ENCODE measurements around the gene TMEM238L. TPM values are rescaled to one million over a fixed set of nuclear protein-coding genes. Genes with fewer than 3 reads are reported as not detected.

Gene TMEM238L
- total RNA-seq, 4 donors from 2014 or later = not detected

GRCh38 chr17:10831696-10832095, 27.8 kb upstream of the TMEM238L start:
- DNase-seq = no peak
- H3K4me3 ChIP-seq (replicated peaks in 1 of 3) = no peak overlapping the region
- WGBS, 2 donors = 95 to 96% methylated on average over 3 to 5 of the region's 5 CpGs
- H3K27me3 ChIP-seq = no peaks in the 10 kb centered on the region
- no peaks in the 10 kb centered on the region for H3K36me3 ChIP-seq
- H3K9me3 ChIP-seq = no peaks in the 10 kb centered on the region
- no peaks in the 10 kb centered on the region for H3K4me1 ChIP-seq
- intact Hi-C loops (cut with DNase I) = no loop called here
- TF ChIP-seq CTCF (IDR thresholded peaks at IDR 0.05) (no peak), POLR2A (IDR thresholded peaks at IDR 0.05) (no peak)
- H3K27ac ChIP-seq = no peak overlapping the region

GRCh38 chr17:10827898-10828552, 24.1 kb upstream of the TMEM238L start:
- no peak for DNase-seq
- intact Hi-C loops (cut with DNase I) = no loop called here
- Histone ChIP-seq H3K27me3 (no peaks in the 10 kb centered on the region), H3K4me1 (no peaks in the 10 kb centered on the region), H3K4me3 (replicated peaks in 1 of 3) (no peak overlapping the region), H3K36me3 (no peaks in the 10 kb centered on the region), H3K9me3 (no peaks in the 10 kb centered on the region), H3K27ac (no peak overlapping the region)
- TF ChIP-seq CTCF (IDR thresholded peaks at IDR 0.05) (no peak), POLR2A (IDR thresholded peaks at IDR 0.05) (no peak)
- WGBS, 2 donors = 72 to 75% methylated on average over 5 of the region's 5 CpGs

GRCh38 chr17:10824874-10825273, 21.0 kb upstream of the TMEM238L start:
- Histone ChIP-seq H3K9me3 (no peaks in the 10 kb centered on the region), H3K27me3 (no peaks in the 10 kb centered on the region), H3K4me1 (no peaks in the 10 kb centered on the region), H3K4me3 (replicated peaks in 1 of 3) (no peak overlapping the region), H3K36me3 (no peaks in the 10 kb centered on the region), H3K27ac (no peak overlapping the region)
- intact Hi-C loops (cut with DNase I) = no loop called here
- WGBS, 2 donors = 79 to 80% methylated on average over 7 of the region's 7 CpGs
- TF ChIP-seq CTCF (IDR thresholded peaks at IDR 0.05) = no peak
- TF ChIP-seq POLR2A (IDR thresholded peaks at IDR 0.05) = no peak
- no peak for DNase-seq

DNA sequence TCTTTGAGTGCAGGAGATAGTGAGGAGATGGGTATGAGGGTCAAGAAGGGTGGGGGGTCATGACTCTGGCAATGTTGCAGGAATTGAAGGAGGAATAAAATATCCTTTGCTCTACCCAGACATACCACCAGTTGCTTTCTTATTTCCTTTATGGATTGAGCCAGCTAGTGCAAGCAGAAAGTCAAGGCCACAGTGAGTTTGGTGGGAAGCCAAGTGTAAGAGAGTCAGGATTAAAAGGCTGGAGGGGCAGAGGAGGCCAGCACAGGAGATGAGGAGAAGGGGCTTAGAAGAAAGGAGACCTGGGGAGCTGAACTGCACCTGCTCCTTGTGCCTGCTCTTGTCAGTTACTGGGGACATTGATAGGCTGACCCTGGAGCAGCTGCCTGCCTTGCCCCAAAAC, 17.9 kb upstream of the TMEM238L start:
- no peak overlapping the region for H3K27ac ChIP-seq
- DNase-seq = no peak
- H3K36me3 ChIP-seq = no peaks in the 10 kb centered on the region
- no peaks in the 10 kb centered on the region for H3K27me3 ChIP-seq
- H3K4me1 ChIP-seq = no peaks in the 10 kb centered on the region
- no peak for TF ChIP-seq CTCF (IDR thresholded peaks at IDR 0.05)
- intact Hi-C loops (cut with DNase I) = no loop called here
- H3K4me3 ChIP-seq (replicated peaks in 1 of 3) = no peak overlapping the region
- H3K9me3 ChIP-seq = no peaks in the 10 kb centered on the region

GRCh38 chr17:10821054-10821453, 17.2 kb upstream of the TMEM238L start:
- no peaks in the 10 kb centered on the region for H3K9me3 ChIP-seq
- WGBS, 2 donors = 41 to 67% methylated on average over 4 of the region's 4 CpGs
- TF ChIP-seq CTCF (IDR thresholded peaks at IDR 0.05) (no peak), POLR2A (IDR thresholded peaks at IDR 0.05) (no peak)
- no peaks in the 10 kb centered on the region for H3K4me1 ChIP-seq
- intact Hi-C loops (cut with DNase I) = no loop called here
- H3K27ac ChIP-seq = no peak overlapping the region
- no peak overlapping the region for H3K4me3 ChIP-seq (replicated peaks in 1 of 3)
- DNase-seq = no peak
- no peaks in the 10 kb centered on the region for H3K27me3 ChIP-seq
- H3K36me3 ChIP-seq = no peaks in the 10 kb centered on the region
